GM12801 (cell line): ENCODE results near the gene SCO1.

Experiments
- TF ChIP-seq, protein P1 (sequence below): IDR thresholded peaks from one replicate; pipeline ENCODE4 v1.5.1; 2011; ENCODE audit warnings: control low read depth; ENCODE audit not compliant: insufficient read length; ENCODE audit errors: extremely low read depth

The SCO1 gene

GRCh38 chr17:10683853-10684252, 13.5 kb downstream of the SCO1 start:
- TF ChIP-seq, protein P1, sequence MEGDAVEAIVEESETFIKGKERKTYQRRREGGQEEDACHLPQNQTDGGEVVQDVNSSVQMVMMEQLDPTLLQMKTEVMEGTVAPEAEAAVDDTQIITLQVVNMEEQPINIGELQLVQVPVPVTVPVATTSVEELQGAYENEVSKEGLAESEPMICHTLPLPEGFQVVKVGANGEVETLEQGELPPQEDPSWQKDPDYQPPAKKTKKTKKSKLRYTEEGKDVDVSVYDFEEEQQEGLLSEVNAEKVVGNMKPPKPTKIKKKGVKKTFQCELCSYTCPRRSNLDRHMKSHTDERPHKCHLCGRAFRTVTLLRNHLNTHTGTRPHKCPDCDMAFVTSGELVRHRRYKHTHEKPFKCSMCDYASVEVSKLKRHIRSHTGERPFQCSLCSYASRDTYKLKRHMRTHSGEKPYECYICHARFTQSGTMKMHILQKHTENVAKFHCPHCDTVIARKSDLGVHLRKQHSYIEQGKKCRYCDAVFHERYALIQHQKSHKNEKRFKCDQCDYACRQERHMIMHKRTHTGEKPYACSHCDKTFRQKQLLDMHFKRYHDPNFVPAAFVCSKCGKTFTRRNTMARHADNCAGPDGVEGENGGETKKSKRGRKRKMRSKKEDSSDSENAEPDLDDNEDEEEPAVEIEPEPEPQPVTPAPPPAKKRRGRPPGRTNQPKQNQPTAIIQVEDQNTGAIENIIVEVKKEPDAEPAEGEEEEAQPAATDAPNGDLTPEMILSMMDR: no peak

DNA sequence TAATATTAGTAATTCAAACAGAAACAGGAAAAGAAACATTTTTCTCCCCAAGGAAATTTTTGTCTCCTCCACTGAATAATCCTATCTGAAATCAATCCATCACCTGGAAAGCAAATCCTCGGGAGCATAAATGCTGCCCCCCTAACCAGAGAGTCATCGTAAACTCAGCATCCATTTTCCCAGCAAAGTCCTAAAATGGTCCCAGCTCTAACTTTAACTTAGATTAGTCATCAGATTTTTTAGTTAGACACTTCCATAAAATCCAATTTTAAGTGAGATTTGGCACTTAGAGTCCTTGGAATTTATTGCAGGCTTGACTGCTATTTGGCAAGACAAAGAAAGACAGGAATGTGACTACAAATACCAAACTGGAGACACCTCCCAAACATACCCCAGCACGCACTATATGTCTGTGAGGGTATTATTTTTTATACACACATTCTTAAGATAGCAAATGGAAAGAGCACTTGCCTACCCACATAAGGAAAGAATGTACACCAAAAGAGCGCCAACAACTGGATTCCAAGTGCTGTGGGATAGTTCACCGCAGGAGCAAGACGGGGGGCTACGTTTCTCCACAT, 15.4 kb downstream of the SCO1 start:
- TF ChIP-seq, protein P1: no peak

DNA sequence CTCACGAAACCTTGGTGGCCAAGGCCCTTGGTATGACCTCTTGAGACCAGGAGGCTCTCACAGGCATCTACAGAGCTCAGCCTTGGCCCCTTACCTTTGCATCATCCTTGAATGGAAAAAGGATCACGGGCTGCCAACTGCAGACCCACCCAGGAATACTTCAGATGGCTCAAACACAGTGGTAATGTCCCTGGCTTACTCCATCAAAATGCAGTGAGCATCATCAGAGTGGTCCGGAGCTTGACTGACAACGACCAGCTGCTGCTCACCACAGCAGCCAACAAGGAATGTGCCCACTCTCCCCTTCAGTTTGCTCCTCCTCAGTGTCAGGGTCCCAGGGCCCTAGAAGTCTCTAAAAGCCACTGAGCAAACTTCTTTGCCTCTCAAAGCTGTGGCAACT, 22.6 kb downstream of the SCO1 start:
- TF ChIP-seq, protein P1: no peak

GRCh38 chr17:10673312-10673711, 24.0 kb downstream of the SCO1 start:
- TF ChIP-seq, protein P1: no peak

DNA sequence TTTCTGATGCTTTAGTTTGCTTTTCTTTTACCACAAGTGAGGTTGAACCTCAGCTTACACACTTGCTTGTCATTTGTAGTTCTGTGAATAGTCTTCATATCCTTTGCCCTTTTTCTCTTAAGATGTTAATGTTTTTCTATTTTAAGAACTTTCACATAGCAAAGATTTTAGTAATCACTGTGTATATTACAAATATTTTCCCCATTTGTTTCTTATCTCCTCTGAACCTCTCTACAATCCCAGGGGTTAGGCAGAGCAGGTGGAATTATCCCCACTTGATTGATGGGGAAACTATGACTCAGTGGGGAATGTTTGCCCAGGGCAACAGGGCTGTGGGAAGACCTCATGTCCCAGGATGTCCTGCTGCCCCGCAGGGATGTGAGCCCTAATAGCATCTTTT, 28.6 kb downstream of the SCO1 start:
- TF ChIP-seq, protein P1: no peak

DNA sequence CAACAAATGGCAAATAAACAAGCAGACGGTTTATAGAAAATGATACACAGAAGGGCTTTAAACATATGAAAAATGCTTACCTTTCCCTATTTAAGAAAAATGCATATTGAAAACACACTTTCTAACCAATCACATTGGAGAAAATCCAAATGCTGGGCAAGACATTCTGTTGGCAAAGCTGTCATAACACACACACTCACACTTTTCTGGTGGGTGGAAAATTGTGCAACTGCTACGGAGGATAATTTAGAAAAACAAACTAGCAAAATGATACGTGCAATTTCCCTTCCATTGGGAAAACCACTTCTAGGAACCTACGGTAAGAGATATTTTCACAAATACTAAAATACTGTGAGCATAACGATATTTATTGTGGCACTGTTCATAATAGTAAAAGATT, 30.4 kb downstream of the SCO1 start:
- TF ChIP-seq, protein P1: no peak

DNA sequence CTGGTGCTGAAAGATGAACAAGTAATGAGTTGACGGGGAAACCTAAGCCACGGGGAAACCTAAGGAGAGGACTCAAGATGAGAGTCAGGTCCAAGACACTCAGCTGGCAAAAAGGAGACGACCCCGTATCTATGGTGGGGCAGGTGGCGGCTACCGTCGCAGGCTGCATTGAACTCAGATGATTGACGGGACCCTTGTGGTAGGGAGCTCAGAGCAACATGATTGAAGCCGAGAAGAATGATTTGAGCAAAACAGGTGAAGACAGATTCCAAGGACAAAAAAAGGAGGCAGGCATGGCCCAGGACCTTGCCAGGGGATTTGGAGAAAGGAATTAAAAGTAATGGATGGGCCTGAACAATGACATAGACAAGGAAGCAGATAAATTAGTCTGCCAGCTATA, 32.8 kb downstream of the SCO1 start:
- TF ChIP-seq, protein P1: no peak
